PC-9 (cell line): ENCODE data around the gene DDX41. TPM values are rescaled to one million over a fixed set of nuclear protein-coding genes. Genes with fewer than 3 reads are reported as not detected.

Experiments
- BruUV-seq: library from RNA; stranded (reverse); fragments of 400-500 nt; replicated peaks from 2 replicates; lab custom pipeline; 2021; lab: Mats Ljungman, UMichigan
- CTCF ChIA-PET: fragments of 300-600 bp; sonication (Branson Sonifier 250); formaldehyde crosslinking; loops from one replicate; lab custom pipeline; 2022; ENCODE audit warnings: antibody characterized with exemption; lab: Charles Lee
- POLR2A ChIA-PET: fragments of 300-600 bp; sonication (Branson Sonifier 250); formaldehyde crosslinking; loops from one replicate; lab custom pipeline; 2022; ENCODE audit warnings: antibody characterized with exemption; ENCODE audit not compliant: unreplicated experiment; lab: Charles Lee
- DNase-seq, 2 experiments: peaks; one replicate each; pipeline versions ENCODE4 v3.0.0 to v3.0.0-alpha.2; 2015 to 2022; ENCODE audit warnings: mixed read lengths in 1 of 2
- H2AFZ ChIP-seq: fragments of 200-600 bp; sonication (generic); 2 replicates; pipeline ENCODE4 v1.8.1; 2017; ENCODE audit warnings: antibody characterized with exemption
- H3F3A ChIP-seq: fragments of 200-600 bp; sonication (generic); 2 replicates; pipeline ENCODE4 v1.8.1; 2017; ENCODE audit warnings: antibody characterized with exemption, mild to moderate bottlenecking, low read depth; ENCODE audit not compliant: insufficient read depth
- H3K27ac ChIP-seq: fragments of 200-600 bp; sonication (generic); 2 replicates; pipeline ENCODE4 v1.6.1; 2016; ENCODE audit warnings: mixed run types
- H3K27me3 ChIP-seq: fragments of 200-600 bp; sonication (generic); 2 replicates; pipeline ENCODE4 v1.6.1; 2016; ENCODE audit warnings: low read depth, mixed run types; ENCODE audit not compliant: insufficient read depth
- H3K36me3 ChIP-seq: fragments of 200-600 bp; sonication (generic); 2 replicates; pipeline ENCODE4 v1.6.1; 2016; ENCODE audit warnings: low read depth, mixed run types
- H3K4me1 ChIP-seq: fragments of 200-600 bp; sonication (generic); replicated peaks from 2 replicates; pipeline ENCODE4 v1.6.1; 2016; ENCODE audit warnings: mixed run types; ENCODE audit not compliant: insufficient read depth
- H3K4me2 ChIP-seq: fragments of 200-600 bp; sonication (generic); 2 replicates; pipeline ENCODE4 v1.6.1; 2017; ENCODE audit warnings: mixed run types
- H3K4me3 ChIP-seq: fragments of 200-600 bp; sonication (generic); 2 replicates; pipeline ENCODE4 v1.6.1; 2016; ENCODE audit warnings: mixed run types
- H3K79me2 ChIP-seq: fragments of 200-600 bp; sonication (generic); 2 replicates; pipeline ENCODE4 v1.6.1; 2017; ENCODE audit warnings: low read depth, mixed run types
- H3K9me2 ChIP-seq: fragments of 200-600 bp; sonication (generic); 2 replicates; pipeline ENCODE4 v1.8.1; 2017; ENCODE audit warnings: mild to moderate bottlenecking; ENCODE audit not compliant: insufficient read depth
- H3K9me3 ChIP-seq: fragments of 200-600 bp; sonication (generic); 2 replicates; pipeline ENCODE4 v1.8.1; 2016; ENCODE audit warnings: low read depth; ENCODE audit not compliant: insufficient read depth
- H4K20me1 ChIP-seq: fragments of 200-600 bp; sonication (generic); 2 replicates; pipeline ENCODE4 v1.8.1; 2017; ENCODE audit not compliant: insufficient read depth
- CTCF ChIP-seq: fragments of 200-600 bp; sonication (generic); conservative IDR thresholded peaks from 2 replicates; pipeline ENCODE4 v1.6.1; 2017; ENCODE audit warnings: mixed run types, antibody characterized with exemption, mild to moderate bottlenecking, moderate library complexity
- EZH2 ChIP-seq: fragments of 200-600 bp; sonication (generic); IDR thresholded peaks from 2 replicates; pipeline ENCODE4 v1.8.0; 2017; ENCODE audit warnings: antibody characterized with exemption, low read depth
- intact Hi-C: fragments of 100-400 bp; cut with micrococcal nuclease; formaldehyde crosslinking; loops from one replicate; pipeline ENCODE4 v1.10.0; 2022; ENCODE audit not compliant: unreplicated experiment
- total RNA-seq: library from RNA; stranded (reverse); gene quantifications from 2 replicates; pipeline ENCODE4 v1.2.3, GENCODE V29; 2021

DDX41 gene
- total RNA-seq, 1 experiment from 2014 or later: 93.1 TPM

- ChIA-PET CTCF (no interaction called here), POLR2A (no interaction called here)
- H3F3A ChIP-seq: no peaks in the 10 kb centered on the region
- no peak overlapping the region for H3K4me2 ChIP-seq
- no peak overlapping the region for H2AFZ ChIP-seq
- no peak overlapping the region for H3K27ac ChIP-seq
- intact Hi-C loops: no loop called here
- H3K36me3 ChIP-seq: peaks cover 5% of the 10 kb centered on the region; the same call in 1 of the 2 replicates
- peaks cover 17% of the 10 kb centered on the region for H3K79me2 ChIP-seq
- no TSS peak for BruUV-seq
- no peaks in the 10 kb centered on the region for H3K27me3 ChIP-seq
- no peak overlapping the region for H3K4me3 ChIP-seq
- no peaks in the 10 kb centered on the region for H4K20me1 ChIP-seq
- H3K4me1 ChIP-seq: peaks cover 10% of the 10 kb centered on the region
- TF ChIP-seq EZH2: no peak
- TF ChIP-seq CTCF: no peak
- DNase-seq: no peak
- H3K9me3 ChIP-seq: no peaks in the 10 kb centered on the region
- H3K9me2 ChIP-seq: no peaks in the 10 kb centered on the region
Measured at GRCh38 chr5:177512736-177513380, 3.9 kb downstream of the DDX41 start.

DNA sequence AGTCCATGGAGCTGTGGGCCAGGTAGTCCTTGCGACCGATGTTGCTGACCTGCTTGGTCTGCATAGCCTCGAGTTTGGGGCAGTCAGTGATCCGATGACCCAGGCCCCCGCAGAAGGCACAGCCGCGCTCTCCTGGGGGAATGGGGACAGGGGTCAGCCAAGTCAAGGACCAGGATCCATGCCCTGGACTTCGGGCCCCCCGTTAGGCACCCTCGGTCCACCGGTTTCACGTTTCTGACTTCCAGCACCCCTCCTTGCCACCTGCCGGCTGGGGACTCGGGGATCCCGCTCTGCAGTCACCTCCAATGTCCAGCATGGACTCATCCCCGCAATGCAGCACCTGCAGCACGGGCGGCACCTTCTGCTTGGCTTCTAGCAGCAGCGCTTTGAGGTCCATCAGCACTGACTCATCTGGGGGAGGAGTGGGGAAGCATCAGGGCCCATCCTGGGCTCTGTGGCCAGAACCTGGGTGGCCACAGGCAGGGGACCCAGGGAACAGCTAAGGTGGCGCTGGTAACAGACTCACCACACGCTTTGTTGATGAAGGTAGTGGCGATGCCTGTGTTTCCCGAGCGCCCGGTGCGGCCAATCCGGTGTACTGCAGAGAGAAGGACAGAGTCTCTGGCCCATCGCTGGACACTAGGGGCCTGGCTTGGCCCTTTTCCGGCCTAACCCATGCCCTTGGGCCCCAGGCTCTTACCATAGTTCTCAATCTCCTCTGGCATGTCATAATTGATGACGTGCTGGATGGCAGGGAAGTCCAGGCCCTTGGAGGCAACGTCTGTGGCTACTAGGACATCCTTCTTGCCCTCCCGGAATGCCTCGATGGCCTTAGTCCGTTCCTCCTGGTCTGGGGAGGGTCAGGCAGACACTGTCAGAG lies 4.7 kb downstream of the DDX41 start:
- Histone ChIP-seq H4K20me1 (no peaks in the 10 kb centered on the region), H3K27me3 (no peaks in the 10 kb centered on the region), H3K4me1 (peaks cover 10% of the 10 kb centered on the region), H3K9me3 (no peaks in the 10 kb centered on the region), H2AFZ (no peak overlapping the region), H3K4me2 (no peak overlapping the region), H3K4me3 (no peak overlapping the region), H3K36me3 (peaks cover 5% of the 10 kb centered on the region; the same call in 1 of the 2 replicates), H3F3A (no peaks in the 10 kb centered on the region), H3K79me2 (peaks cover 17% of the 10 kb centered on the region), H3K9me2 (no peaks in the 10 kb centered on the region), H3K27ac (no peak overlapping the region)
- DNase-seq: no peak
- CTCF ChIA-PET: no interaction called here
- intact Hi-C loops: no loop called here
- POLR2A ChIA-PET: no interaction called here
- TF ChIP-seq CTCF (no peak), EZH2 (no peak)
- BruUV-seq: no TSS peak

- Histone ChIP-seq H3K36me3 (peaks cover 5% of the 10 kb centered on the region; the same call in 1 of the 2 replicates), H3K9me2 (no peaks in the 10 kb centered on the region), H4K20me1 (no peaks in the 10 kb centered on the region), H3K79me2 (peaks cover 12% of the 10 kb centered on the region), H3K4me3 (no peak overlapping the region), H2AFZ (no peak overlapping the region), H3K9me3 (no peaks in the 10 kb centered on the region), H3K4me2 (no peak overlapping the region), H3K4me1 (peaks cover 10% of the 10 kb centered on the region), H3K27me3 (no peaks in the 10 kb centered on the region), H3K27ac (no peak overlapping the region), H3F3A (no peaks in the 10 kb centered on the region)
- DNase-seq: no peak
- ChIA-PET POLR2A (no interaction called here), CTCF (no interaction called here)
- intact Hi-C loops: no loop called here
- no peak for TF ChIP-seq EZH2
- TF ChIP-seq CTCF: no peak
- BruUV-seq: no TSS peak
Measured at GRCh38 chr5:177511181-177511580, 5.6 kb downstream of the DDX41 start.
